GM23338 (cell line): ENCODE measurements around the gene CACNA2D1. TPM values are rescaled to one million over a fixed set of nuclear protein-coding genes. Genes with fewer than 3 reads are reported as not detected.

Source experiments
- ATAC-seq: fragments of 200-7000 bp; cut with Tn5 transposase; 3 replicates; pipeline ENCODE4 v1.9.1; 2020
- DNase-seq: peaks from one replicate; pipeline ENCODE4 v3.0.0-alpha.2; 2015; ENCODE audit warnings: low spot score
- H2AFZ ChIP-seq: fragments of 200-600 bp; sonication (generic); 2 replicates; pipeline ENCODE4 v1.8.0; 2016; ENCODE audit warnings: antibody characterized with exemption, mild to moderate bottlenecking, moderate library complexity
- H3F3A ChIP-seq: fragments of 200-600 bp; sonication (generic); replicated peaks from 2 replicates; pipeline ENCODE4 v1.8.0; 2017; ENCODE audit warnings: antibody characterized with exemption, mixed run types, low read depth
- H3K27ac ChIP-seq: fragments of 200-600 bp; sonication (generic); 2 replicates; pipeline ENCODE4 v1.6.1; 2016; ENCODE audit warnings: low read depth
- H3K27me3 ChIP-seq: fragments of 200-600 bp; sonication (generic); 2 replicates; pipeline ENCODE4 v1.8.0; 2016; ENCODE audit warnings: mild to moderate bottlenecking, mixed run types, moderate library complexity; ENCODE audit not compliant: insufficient read depth
- H3K36me3 ChIP-seq: fragments of 200-600 bp; sonication (generic); 2 replicates; pipeline ENCODE4 v1.8.0; 2016; ENCODE audit warnings: mild to moderate bottlenecking; ENCODE audit not compliant: insufficient read depth
- H3K4me1 ChIP-seq: fragments of 200-600 bp; sonication (generic); 2 replicates; pipeline ENCODE4 v1.8.0; 2016; ENCODE audit warnings: mild to moderate bottlenecking, moderate library complexity; ENCODE audit not compliant: insufficient read depth
- H3K4me2 ChIP-seq: fragments of 200-600 bp; sonication (generic); 2 replicates; pipeline ENCODE4 v1.7.1; 2017; ENCODE audit warnings: mixed run types
- H3K4me3 ChIP-seq: fragments of 200-600 bp; sonication (generic); 2 replicates; pipeline ENCODE4 v1.6.1; 2016; ENCODE audit warnings: mixed run types
- H3K79me2 ChIP-seq: fragments of 200-600 bp; sonication (generic); replicated peaks from 2 replicates; pipeline ENCODE4 v1.8.0; 2017; ENCODE audit warnings: mild to moderate bottlenecking; ENCODE audit not compliant: insufficient read depth
- H3K9me2 ChIP-seq: fragments of 200-600 bp; sonication (generic); 2 replicates; pipeline ENCODE4 v1.8.0; 2017; ENCODE audit not compliant: insufficient read depth
- H4K20me1 ChIP-seq: fragments of 200-600 bp; sonication (generic); replicated peaks from 2 replicates; pipeline ENCODE4 v1.8.0; 2017; ENCODE audit warnings: mild to moderate bottlenecking; ENCODE audit not compliant: insufficient read depth
- H3K27ac Mint-ChIP-seq: 2 replicates; pipeline ENCODE4 v1.8.0; 2020; ENCODE audit warnings: inconsistent platforms, mild to moderate bottlenecking, moderate library complexity, mixed read lengths
- H3K27me3 Mint-ChIP-seq: 3 replicates; pipeline ENCODE4 v1.8.0; 2022; ENCODE audit warnings: low read depth, mild to moderate bottlenecking, moderate library complexity, mixed read lengths, inconsistent platforms; ENCODE audit not compliant: insufficient read depth, poor library complexity
- H3K36me3 Mint-ChIP-seq: 3 replicates; pipeline ENCODE4 v1.8.0; 2021; ENCODE audit warnings: low read depth, mild to moderate bottlenecking, inconsistent platforms, moderate library complexity, mixed read lengths
- H3K4me1 Mint-ChIP-seq: 3 replicates; pipeline ENCODE4 v1.8.0; 2020; ENCODE audit warnings: mild to moderate bottlenecking, inconsistent platforms, mixed read lengths
- H3K4me3 Mint-ChIP-seq: 3 replicates; pipeline ENCODE4 v1.8.0; 2021; ENCODE audit warnings: moderate library complexity, mild to moderate bottlenecking, inconsistent platforms, mixed read lengths
- H3K9me3 Mint-ChIP-seq: 3 replicates; pipeline ENCODE4 v1.8.0; 2020; ENCODE audit warnings: moderate library complexity, mild to moderate bottlenecking, inconsistent platforms, mixed read lengths
- CREB1 ChIP-seq: fragments of 250-450 bp; sonication (Bioruptor Pico); IDR thresholded peaks from 2 replicates; pipeline ENCODE4 v1.5.0; 2020; ENCODE audit warnings: low read depth, mild to moderate bottlenecking, moderate library complexity
- CTCF ChIP-seq, 2 experiments: fragments of 200-600 bp in 1 of 2; sonication (generic) in 1 of 2; conservative IDR thresholded peaks; 2 replicates each; pipeline versions ENCODE4 v1.5.1 to v1.6.1; 2016 to 2017; ENCODE audit warnings: antibody characterized with exemption in 2 of 2, low read depth in 2 of 2, mild to moderate bottlenecking in 2 of 2, moderate library complexity in 1 of 2
- ETS1 ChIP-seq: IDR thresholded peaks from 2 replicates; pipeline ENCODE4 v1.6.1; 2016; ENCODE audit warnings: antibody characterized with exemption
- EZH2 ChIP-seq: fragments of 200-600 bp; sonication (generic); IDR thresholded peaks from one replicate; pipeline ENCODE4 v1.8.0; 2017; ENCODE audit warnings: antibody characterized with exemption, mild to moderate bottlenecking, low read depth; ENCODE audit not compliant: unreplicated experiment
- EZH2phosphoT487 ChIP-seq: fragments of 200-600 bp; sonication (generic); IDR thresholded peaks from one replicate; pipeline ENCODE4 v1.8.1; 2018; ENCODE audit warnings: antibody characterized with exemption; ENCODE audit not compliant: unreplicated experiment
- JUNB ChIP-seq: IDR thresholded peaks from one replicate; pipeline ENCODE4 v1.6.1; 2016; ENCODE audit warnings: antibody characterized with exemption; ENCODE audit not compliant: unreplicated experiment
- NANOG ChIP-seq: IDR thresholded peaks from 2 replicates; pipeline ENCODE4 v1.6.1; 2016; ENCODE audit warnings: antibody characterized with exemption, borderline replicate concordance
- POLR2AphosphoS5 ChIP-seq: IDR thresholded peaks from 2 replicates; pipeline ENCODE4 v1.6.1; 2016; ENCODE audit warnings: antibody characterized with exemption, low read depth
- REST ChIP-seq: IDR thresholded peaks from one replicate; pipeline ENCODE4 v1.6.1; 2018; ENCODE audit warnings: antibody characterized with exemption; ENCODE audit not compliant: unreplicated experiment
- STAT1 ChIP-seq: IDR thresholded peaks from one replicate; pipeline ENCODE4 v1.6.1; 2016; ENCODE audit warnings: antibody characterized with exemption; ENCODE audit not compliant: unreplicated experiment
- ZNF114 ChIP-seq: fragments of 250-450 bp; sonication (Bioruptor Pico); IDR thresholded peaks from 2 replicates; pipeline ENCODE4 v1.5.0; 2020; ENCODE audit warnings: mild to moderate bottlenecking, moderate library complexity
- ZNF331 ChIP-seq: fragments of 250-450 bp; sonication (Bioruptor Pico); IDR thresholded peaks from 2 replicates; pipeline ENCODE4 v1.5.0; 2020; ENCODE audit warnings: low read depth, mild to moderate bottlenecking, moderate library complexity
- ZNF462 ChIP-seq: fragments of 250-450 bp; sonication (Bioruptor Pico); IDR thresholded peaks from 2 replicates; pipeline ENCODE4 v1.5.0; 2020; ENCODE audit warnings: mild to moderate bottlenecking, moderate library complexity
- polyA plus RNA-seq: library from polyadenylated mRNA; unstranded; fragments of >200 nt; fragmentation: Nextera tagmentation; extraction: Ambion mirVana; gene quantifications from 2 replicates; pipeline ENCODE4 v1.2.1, GENCODE V29; 2016
- total RNA-seq: library from RNA; depleted of rRNA; stranded (reverse); fragments of >200 nt; shearing (Covaris generic); gene quantifications from 2 replicates; pipeline ENCODE4 v1.2.3, GENCODE V29; 2014

CACNA2D1 gene
- total and polyA plus RNA-seq, 2 experiments from 2014 or later = 7.0 to 20.4 TPM

- Histone ChIP-seq H3K79me2 (no peaks in the 10 kb centered on the region), H3K27ac (no peak overlapping the region), H3F3A (no peaks in the 10 kb centered on the region), H3K9me2 (no peaks in the 10 kb centered on the region), H3K27me3 (no peaks in the 10 kb centered on the region), H3K36me3 (no peaks in the 10 kb centered on the region), H4K20me1 (no peaks in the 10 kb centered on the region), H3K4me3 (no peak overlapping the region), H2AFZ (no peak overlapping the region), H3K4me2 (no peak overlapping the region), H3K4me1 (no peaks in the 10 kb centered on the region)
- Mint-ChIP-seq H3K27me3 (no peaks in the 10 kb centered on the region), H3K4me3 (no peak overlapping the region), H3K4me1 (peaks cover 12% of the 10 kb centered on the region), H3K36me3 (no peaks in the 10 kb centered on the region), H3K9me3 (no peaks in the 10 kb centered on the region), H3K27ac (no peak overlapping the region)
- no peak for TF ChIP-seq ZNF114 (CRISPR knock-in tag)
- TF ChIP-seq STAT1 = no peak
- no peak for TF ChIP-seq JUNB
- no peak for TF ChIP-seq EZH2
- no peak for TF ChIP-seq CTCF (conservative IDR thresholded peaks at IDR 0.05; ENCODE audit: low read depth in 2 of 2)
- no peak for TF ChIP-seq ZNF462 (CRISPR knock-in tag)
- TF ChIP-seq EZH2phosphoT487 = no peak
- TF ChIP-seq NANOG = no peak
- no peak for TF ChIP-seq ETS1
- TF ChIP-seq CREB1 (CRISPR knock-in tag) = no peak
- no peak for TF ChIP-seq REST
- TF ChIP-seq ZNF331 (CRISPR knock-in tag) = no peak
- no peak for TF ChIP-seq POLR2AphosphoS5
- ATAC-seq (no peak), DNase-seq (no peak)
These were observed 329.3 kb downstream of the CACNA2D1 start for GRCh38 chr7:82114237-82114636.
